ENCODE measurements around the gene MADCAM1.
A peak's percentile ranks its signal among the peaks of the same experiment; 100 is the strongest.

MADCAM1 gene

GRCh38 chr19:543910-544608 is 47.8 kb downstream of the MADCAM1 start, which contains the start of gene GZMM:
Gene GZMM (plus strand): TSS chr19:544053. CDS start chr19:544072, 19 bp downstream.
- H2BK5ac ChIP-seq (ENCODE audit: low read length), result peak within 1 kb of the TSS; percentile 93
- H3K4me1 ChIP-seq (ENCODE audit: control insufficient read depth in 2 of 2, insufficient read depth in 1 of 2, low read depth in 1 of 2, low read length in 2 of 2), result peaks cover 0 to 2% of the 10 kb centered on the region in 2 donors
- peaks cover 8% of the 10 kb centered on the region for H3K79me1 ChIP-seq (ENCODE audit: low read depth, low read length)
- H4K8ac ChIP-seq (ENCODE audit: low read depth, low read length), result no peak within 1 kb of the TSS
- H3K36me3 ChIP-seq (replicated peaks in 1 of 2; ENCODE audit: control insufficient read depth in 2 of 2, insufficient read depth in 2 of 2, low read length in 2 of 2), result peaks cover 15 to 33% of the 10 kb centered on the region in 2 donors
- no peak within 1 kb of the TSS for H2AFZ ChIP-seq (ENCODE audit: low read length)
- no peak within 1 kb of the TSS for H2BK120ac ChIP-seq (ENCODE audit: low read depth, low read length)
- H3K14ac ChIP-seq (ENCODE audit: low read length), result peak within 1 kb of the TSS; percentile 82
- no peak within 1 kb of the TSS for H2BK15ac ChIP-seq (ENCODE audit: low read length)
- WGBS, 2 donors (ENCODE audit: extremely low coverage in 2 of 2, insufficient read length in 2 of 2, insufficient replicate concordance in 1 of 2), result no CpG with 5 or more reads among the region's 31 CpGs
- H3K4ac ChIP-seq (ENCODE audit: low read length), result no peak within 1 kb of the TSS
- no peaks in the 10 kb centered on the region for H3K9me3 ChIP-seq (replicated peaks in 1 of 2; ENCODE audit: control insufficient read depth in 2 of 2, insufficient read depth in 1 of 2, low read depth in 1 of 2, low read length in 2 of 2)
- H2AK5ac ChIP-seq (ENCODE audit: low read depth, low read length), result no peak within 1 kb of the TSS
- DNase-seq (ENCODE audit: low spot score), result no peak
- peak within 1 kb of the TSS in 1 of 2 donors; percentile 50 for H3K4me3 ChIP-seq (ENCODE audit: low read length in 2 of 2)
- H4K91ac ChIP-seq (ENCODE audit: low read depth, low read length, poor library complexity), result no peak within 1 kb of the TSS
- H3K18ac ChIP-seq (ENCODE audit: low read length), result peak within 1 kb of the TSS; percentile 89
- H3K27ac ChIP-seq (replicated peaks; ENCODE audit: low read length), result peak within 1 kb of the TSS; percentile 9
- H2BK12ac ChIP-seq (ENCODE audit: low read length), result peak within 1 kb of the TSS; percentile 41
- H3K4me2 ChIP-seq (ENCODE audit: insufficient read depth, low read length, poor library complexity, severe bottlenecking), result no peak within 1 kb of the TSS
- no peaks in the 10 kb centered on the region for H3K27me3 ChIP-seq (ENCODE audit: control insufficient read depth in 3 of 3, insufficient read depth in 3 of 3, low read depth in 1 of 3, low read length in 3 of 3)
- peak within 1 kb of the TSS; percentile 60 for H3K9ac ChIP-seq (ENCODE audit: low read depth, low read length, poor library complexity)
- H3K23ac ChIP-seq (ENCODE audit: low read depth, low read length, poor library complexity), result peak within 1 kb of the TSS; percentile 75

GRCh38 chr19:547117-547516 is 50.8 kb downstream of the MADCAM1 start:
- Histone ChIP-seq H3K79me1 (ENCODE audit: low read depth, low read length) (peaks cover 2% of the 10 kb centered on the region), H4K91ac (ENCODE audit: low read depth, low read length, poor library complexity) (no peak overlapping the region), H3K9me3 (replicated peaks in 1 of 2; ENCODE audit: control insufficient read depth in 2 of 2, insufficient read depth in 1 of 2, low read depth in 1 of 2, low read length in 2 of 2) (no peaks in the 10 kb centered on the region), H3K23ac (ENCODE audit: low read depth, low read length, poor library complexity) (no peak overlapping the region), H3K4ac (ENCODE audit: low read length) (peak overlapping the region; percentile 11), H3K18ac (ENCODE audit: low read length) (no peak overlapping the region), H3K4me3 (ENCODE audit: low read length in 2 of 2) (no peak overlapping the region), H3K14ac (ENCODE audit: low read length) (no peak overlapping the region), H3K4me2 (ENCODE audit: insufficient read depth, low read length, poor library complexity, severe bottlenecking) (no peak overlapping the region), H2AK5ac (ENCODE audit: low read depth, low read length) (peak overlapping the region; percentile 53), H2BK12ac (ENCODE audit: low read length) (no peak overlapping the region), H3K36me3 (replicated peaks in 1 of 2; ENCODE audit: control insufficient read depth in 2 of 2, insufficient read depth in 2 of 2, low read length in 2 of 2) (peaks cover 5 to 11% of the 10 kb centered on the region in 2 donors), H3K27ac (replicated peaks; ENCODE audit: low read length) (no peak overlapping the region), H2AFZ (ENCODE audit: low read length) (no peak overlapping the region), H3K9ac (ENCODE audit: low read depth, low read length, poor library complexity) (no peak overlapping the region), H3K27me3 (ENCODE audit: control insufficient read depth in 3 of 3, insufficient read depth in 3 of 3, low read depth in 1 of 3, low read length in 3 of 3) (no peaks in the 10 kb centered on the region), H4K8ac (ENCODE audit: low read depth, low read length) (no peak overlapping the region), H2BK15ac (ENCODE audit: low read length) (no peak overlapping the region), H3K4me1 (ENCODE audit: control insufficient read depth in 2 of 2, insufficient read depth in 1 of 2, low read depth in 1 of 2, low read length in 2 of 2) (peaks cover 0 to 2% of the 10 kb centered on the region in 2 donors), H2BK120ac (ENCODE audit: low read depth, low read length) (no peak overlapping the region), H2BK5ac (ENCODE audit: low read length) (peak overlapping the region; percentile 66)
- no peak for DNase-seq (ENCODE audit: low spot score)
- WGBS, 2 donors (ENCODE audit: extremely low coverage in 2 of 2, insufficient read length in 2 of 2, insufficient replicate concordance in 1 of 2), result no CpG with 5 or more reads among the region's 15 CpGs

- Histone ChIP-seq H3K27ac (replicated peaks; ENCODE audit: low read length) (no peak overlapping the region), H4K8ac (ENCODE audit: low read depth, low read length) (no peak overlapping the region), H2BK5ac (ENCODE audit: low read length) (no peak overlapping the region), H3K4me1 (ENCODE audit: control insufficient read depth in 2 of 2, insufficient read depth in 1 of 2, low read depth in 1 of 2, low read length in 2 of 2) (peaks cover 0 to 2% of the 10 kb centered on the region in 2 donors), H2BK12ac (ENCODE audit: low read length) (peak overlapping the region; percentile 97), H2BK120ac (ENCODE audit: low read depth, low read length) (no peak overlapping the region), H3K9ac (ENCODE audit: low read depth, low read length, poor library complexity) (no peak overlapping the region), H3K4ac (ENCODE audit: low read length) (no peak overlapping the region), H2BK15ac (ENCODE audit: low read length) (no peak overlapping the region), H2AK5ac (ENCODE audit: low read depth, low read length) (peak overlapping the region; percentile 94), H3K36me3 (replicated peaks in 1 of 2; ENCODE audit: control insufficient read depth in 2 of 2, insufficient read depth in 2 of 2, low read length in 2 of 2) (peaks cover 0 to 3% of the 10 kb centered on the region in 2 donors), H4K91ac (ENCODE audit: low read depth, low read length, poor library complexity) (no peak overlapping the region), H3K18ac (ENCODE audit: low read length) (peak overlapping the region; percentile 91), H2AFZ (ENCODE audit: low read length) (no peak overlapping the region), H3K23ac (ENCODE audit: low read depth, low read length, poor library complexity) (peak overlapping the region; percentile 43), H3K4me3 (ENCODE audit: low read length in 2 of 2) (no peak overlapping the region), H3K14ac (ENCODE audit: low read length) (peak overlapping the region; percentile 89), H3K27me3 (ENCODE audit: control insufficient read depth in 3 of 3, insufficient read depth in 3 of 3, low read depth in 1 of 3, low read length in 3 of 3) (no peaks in the 10 kb centered on the region), H3K9me3 (replicated peaks in 1 of 2; ENCODE audit: control insufficient read depth in 2 of 2, insufficient read depth in 1 of 2, low read depth in 1 of 2, low read length in 2 of 2) (no peaks in the 10 kb centered on the region), H3K4me2 (ENCODE audit: insufficient read depth, low read length, poor library complexity, severe bottlenecking) (no peak overlapping the region), H3K79me1 (ENCODE audit: low read depth, low read length) (peaks cover 2% of the 10 kb centered on the region)
- no peak for DNase-seq (ENCODE audit: low spot score)
- WGBS, 2 donors (ENCODE audit: extremely low coverage in 2 of 2, insufficient read length in 2 of 2, insufficient replicate concordance in 1 of 2), result no CpG with 5 or more reads among the region's 26 CpGs
Measured at GRCh38 chr19:547836-548720, 51.8 kb downstream of the MADCAM1 start.

Data from neuronal stem cell (in vitro differentiated cells).